CD4-positive, alpha-beta T cell treated with Interleukin-4 for 4 hours (primary cell): ENCODE measurements around the gene PATJ.
"Not testable (repeated sequence)": the region's sequence is repeated elsewhere in the genome, so short reads cannot be mapped to it uniquely, and the experiment has no call there.

Experiments
- DNase-seq: peaks from one replicate; pipeline ENCODE4 v3.0.0-alpha.2; 2020

Gene PATJ

DNA sequence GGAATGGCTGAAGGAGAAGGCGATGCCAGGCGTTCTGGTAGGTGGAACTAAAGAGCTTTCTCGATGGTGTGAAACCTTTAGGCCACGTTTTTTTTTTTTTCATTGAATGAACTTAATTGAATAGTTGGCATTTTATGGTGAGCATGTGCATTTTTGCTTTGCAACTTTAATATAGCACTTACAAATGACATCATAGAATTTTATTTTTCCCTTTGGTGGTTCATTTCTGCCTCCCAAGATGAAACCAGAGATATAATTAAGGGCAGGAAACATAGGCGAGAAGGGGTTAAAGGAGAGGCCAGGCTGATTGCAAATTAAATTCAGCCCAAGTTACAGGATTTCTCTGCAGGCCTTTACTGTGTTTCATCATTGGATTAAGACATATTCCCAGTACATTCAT is 366.8 kb downstream of the PATJ start:
- no peak for DNase-seq

GRCh38 chr1:62110198-62110817 is 368.0 kb downstream of the PATJ start:
- no peak for DNase-seq

DNA sequence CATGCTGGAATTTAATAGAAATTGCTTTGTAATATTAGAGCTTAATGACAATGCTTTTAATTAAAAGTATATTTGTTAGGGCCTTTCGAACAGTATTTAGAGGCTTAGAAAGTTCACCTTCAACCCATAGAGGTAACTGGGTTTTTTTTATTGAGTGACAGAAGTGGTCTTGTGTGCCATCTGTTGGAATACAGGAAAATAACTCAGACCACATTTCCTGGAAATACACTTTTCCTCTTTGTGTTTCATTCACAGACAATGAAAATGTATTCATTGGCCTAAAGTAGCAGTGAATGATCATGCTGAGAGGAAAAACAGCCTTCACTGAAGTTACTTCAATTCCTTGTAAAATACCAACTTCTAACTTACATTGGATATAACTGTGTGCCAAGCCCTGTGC is 368.8 kb downstream of the PATJ start:
- no peak for DNase-seq

DNA sequence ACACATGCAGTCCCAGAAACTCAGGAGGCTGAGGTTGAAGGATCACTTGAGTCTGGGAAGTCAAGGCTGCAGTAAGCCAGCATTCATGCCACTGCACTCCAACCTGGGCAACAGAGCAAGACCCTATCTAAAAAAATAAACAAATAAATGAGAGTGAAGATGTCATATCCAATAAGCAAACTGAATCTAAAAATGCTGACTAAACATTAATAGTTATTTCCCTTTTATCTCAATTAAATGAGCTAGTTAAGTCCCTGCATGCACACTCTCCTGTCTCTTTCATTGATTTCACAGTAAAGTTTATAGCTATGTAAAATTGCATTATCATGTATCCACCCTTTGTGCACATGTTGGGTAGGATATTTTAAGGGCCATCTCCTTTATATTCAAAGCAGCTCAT is 371.2 kb downstream of the PATJ start:
- no peak for DNase-seq

- DNase-seq = no peak
These were observed 374.9 kb downstream of the PATJ start for GRCh38 chr1:62117018-62117750.

- no peak for DNase-seq
These were observed 384.5 kb downstream of the PATJ start for GRCh38 chr1:62126579-62127290.

DNA sequence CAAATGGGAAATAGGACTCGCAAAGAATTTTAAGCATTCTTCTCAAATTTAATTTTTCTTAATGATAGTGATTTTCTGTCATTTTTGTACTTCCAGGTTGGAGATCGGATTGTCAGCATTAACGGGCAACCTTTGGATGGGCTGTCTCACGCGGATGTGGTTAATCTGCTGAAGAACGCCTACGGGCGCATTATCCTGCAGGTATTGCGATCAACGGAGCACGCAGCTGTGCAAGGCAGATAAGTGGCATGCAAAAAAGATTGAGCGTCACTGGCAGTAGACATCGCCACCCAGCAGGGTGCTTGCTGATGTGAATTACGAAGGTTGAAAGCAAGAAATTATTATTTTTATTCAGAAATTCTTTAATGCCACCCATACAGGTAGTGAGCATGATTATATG is 386.5 kb downstream of the PATJ start:
- DNase-seq = no peak

DNA sequence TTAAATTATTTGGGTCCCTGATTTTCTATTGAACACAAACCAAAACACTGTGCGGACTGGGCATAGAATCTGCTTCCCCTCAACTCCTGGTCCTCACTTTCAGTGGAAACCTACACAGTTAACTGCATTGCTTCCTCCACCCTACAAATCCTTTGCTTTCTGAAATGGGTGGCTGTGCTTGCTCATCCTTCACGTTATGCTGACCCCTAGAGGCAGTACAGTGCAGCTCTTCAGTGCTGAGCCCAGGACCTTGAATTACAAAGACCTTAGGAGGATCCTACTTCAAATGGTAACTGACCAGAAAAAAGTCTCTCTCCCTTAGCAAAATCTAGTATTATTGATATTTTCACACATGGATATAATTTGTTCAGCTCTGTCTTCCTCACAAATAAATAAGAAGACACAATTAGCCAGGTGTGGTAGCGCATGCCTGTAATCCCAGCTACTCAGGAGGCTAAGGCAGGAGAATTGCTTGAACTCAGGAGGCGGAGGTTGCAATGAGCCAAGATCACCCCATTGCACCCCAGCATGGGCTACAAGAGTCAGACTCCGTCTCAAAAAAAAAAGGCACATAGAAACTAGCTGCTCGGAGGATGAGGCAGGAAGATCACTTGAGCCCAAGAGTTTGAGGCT is 388.9 kb downstream of the PATJ start:
- no peak for DNase-seq

DNA sequence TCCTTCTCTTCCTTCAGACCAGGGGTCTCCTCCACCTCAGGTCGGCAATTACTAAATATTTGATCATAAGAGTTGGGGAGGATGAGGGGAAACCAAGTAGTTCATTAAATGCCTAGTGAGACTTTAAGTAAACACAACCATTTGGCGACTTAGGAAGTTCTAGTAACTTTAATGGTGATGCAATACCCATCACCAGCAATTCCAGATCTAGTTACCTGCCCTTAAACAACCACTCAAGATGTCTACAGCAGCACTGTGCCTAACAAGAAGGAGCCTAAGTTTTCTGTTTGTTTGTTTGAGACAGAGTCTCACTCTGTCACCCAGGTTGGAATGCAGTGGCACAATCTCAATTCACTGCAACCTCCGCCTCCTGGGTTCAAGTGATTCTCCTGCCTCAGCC is 395.7 kb downstream of the PATJ start:
- no peak for DNase-seq

DNA sequence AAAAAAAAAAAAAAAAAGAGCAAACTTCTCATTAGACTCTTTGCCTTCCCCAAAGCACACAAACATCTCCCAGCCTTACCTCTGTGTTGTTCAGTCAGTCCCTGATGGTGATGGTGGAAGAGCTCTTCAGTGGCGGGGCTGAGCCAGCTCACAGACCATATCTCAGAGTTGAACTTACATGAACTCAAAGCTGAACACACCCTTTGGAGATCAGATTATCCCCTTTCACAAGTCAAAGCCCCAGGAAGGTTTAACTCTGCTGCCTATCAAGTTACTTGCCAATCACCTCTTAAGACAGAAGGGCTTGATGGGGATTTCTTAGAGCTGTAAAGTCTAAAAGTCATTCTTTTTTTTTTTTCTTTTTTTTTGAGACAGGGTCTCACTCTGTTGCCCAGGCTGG is 397.1 kb downstream of the PATJ start:
- no peak for DNase-seq

DNA sequence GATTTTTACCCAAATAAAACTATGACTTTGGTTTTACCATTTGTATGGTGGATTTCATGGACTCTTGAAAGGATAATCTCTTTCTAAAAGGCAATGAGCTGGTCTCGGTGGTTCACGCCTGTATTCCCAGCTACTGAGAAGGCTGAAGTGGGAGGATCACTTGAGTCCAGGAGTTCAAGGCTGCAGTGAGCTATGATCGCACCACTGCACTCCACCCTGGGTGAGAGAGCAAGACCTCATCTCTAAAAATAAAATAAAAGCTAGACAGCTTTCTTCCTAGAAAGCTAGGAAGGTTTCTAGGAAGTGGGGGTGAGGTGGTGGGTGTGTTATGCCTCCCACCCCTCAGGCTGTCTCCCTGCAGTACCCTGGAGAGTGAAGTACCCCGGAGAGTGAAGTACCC is 398.4 kb downstream of the PATJ start:
- DNase-seq = no peak

GRCh38 chr1:62142496-62142895 is 400.2 kb downstream of the PATJ start:
- DNase-seq = no peak

DNA sequence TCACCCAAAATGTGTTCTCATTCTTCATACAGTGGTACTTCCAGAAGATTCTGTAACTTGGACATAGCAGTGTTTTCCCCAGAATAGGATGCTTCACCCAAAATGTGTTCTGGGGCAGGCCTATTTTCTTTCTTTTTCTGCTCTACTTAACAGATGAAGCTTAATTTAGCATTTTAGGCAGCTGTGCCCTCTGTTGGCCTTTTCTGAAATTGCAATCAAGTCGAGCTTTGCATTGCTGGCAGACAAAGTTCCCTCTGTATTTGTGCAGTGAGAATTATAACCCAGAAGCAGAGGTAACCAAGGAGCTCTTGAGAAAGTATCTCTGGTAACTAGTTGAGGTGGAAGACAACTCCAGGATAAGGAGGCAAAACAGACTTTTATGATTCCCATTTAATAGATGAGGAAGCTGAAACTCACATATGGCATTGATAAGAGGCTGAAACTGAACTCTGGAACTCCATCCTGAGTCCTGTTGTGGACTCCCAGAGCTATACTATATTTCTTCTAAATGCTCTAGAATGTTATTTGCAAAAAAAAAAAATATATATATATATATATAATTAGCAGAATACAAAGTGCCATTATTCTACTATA is 402.1 kb downstream of the PATJ start:
- DNase-seq = peak; percentile 41

GRCh38 chr1:62159940-62160348 is 417.7 kb downstream of the PATJ start:
- no peak for DNase-seq

- no peak for DNase-seq
These were observed 419.4 kb downstream of the PATJ start for GRCh38 chr1:62161711-62162110.

DNA sequence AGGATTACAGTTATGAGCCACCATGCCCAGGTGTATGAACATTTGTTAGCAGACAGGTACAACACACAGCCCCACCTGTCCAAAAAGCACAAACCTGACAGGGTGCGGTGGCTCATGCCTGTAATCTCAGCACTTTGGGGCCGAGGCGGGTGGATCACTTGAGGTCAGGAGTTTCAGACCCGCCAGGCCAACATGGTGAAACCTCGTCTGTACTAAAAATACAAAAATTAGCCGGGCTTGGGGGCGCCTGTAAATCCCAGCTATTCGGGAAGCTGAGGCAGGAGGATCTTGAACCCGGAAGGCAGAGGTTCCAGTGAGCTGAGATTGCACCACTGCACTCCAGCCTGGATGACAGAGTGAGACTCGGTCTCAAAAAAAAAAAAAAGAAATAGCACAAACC is 428.1 kb downstream of the PATJ start:
- DNase-seq = not testable (repeated sequence)

- DNase-seq = peak; percentile 23
These were observed 433.4 kb downstream of the PATJ start for GRCh38 chr1:62175568-62176179.

DNA sequence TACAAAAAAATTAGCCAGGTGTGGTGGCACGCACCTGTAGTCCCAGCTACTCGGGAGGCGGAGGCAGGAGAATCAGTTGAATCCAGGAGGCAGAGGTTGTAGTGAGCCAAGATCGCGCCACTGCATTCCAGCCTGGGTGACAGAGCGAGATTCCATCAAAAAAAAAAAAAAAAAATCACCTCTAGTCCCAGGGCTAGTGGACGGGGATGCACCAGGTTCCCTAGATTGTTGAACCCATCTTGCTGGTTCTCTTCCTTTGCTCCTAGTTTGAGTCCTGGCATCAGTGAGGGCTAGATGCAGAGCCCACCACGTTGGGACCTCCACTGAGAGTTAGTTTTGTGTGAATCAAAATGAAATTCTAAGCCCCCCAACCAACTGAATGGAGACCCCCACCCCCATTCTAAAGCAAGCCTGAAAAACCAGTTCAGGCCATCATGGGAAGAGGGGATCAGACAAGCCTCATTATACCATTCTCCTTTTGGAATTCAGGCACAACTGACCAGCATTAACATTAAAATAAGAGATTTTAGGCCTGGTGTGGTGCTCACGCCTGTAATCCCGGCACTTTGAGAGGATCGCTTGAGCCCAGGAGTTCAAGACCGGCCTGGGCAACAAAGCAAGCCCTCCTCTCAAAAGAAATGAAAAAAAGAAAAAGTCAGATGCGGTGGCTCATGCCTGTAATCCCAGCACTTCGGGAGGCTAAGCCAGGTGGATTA is 434.5 kb downstream of the PATJ start:
- DNase-seq = no peak

GRCh38 chr1:62177621-62178020 is 435.3 kb downstream of the PATJ start:
- DNase-seq = no peak

DNA sequence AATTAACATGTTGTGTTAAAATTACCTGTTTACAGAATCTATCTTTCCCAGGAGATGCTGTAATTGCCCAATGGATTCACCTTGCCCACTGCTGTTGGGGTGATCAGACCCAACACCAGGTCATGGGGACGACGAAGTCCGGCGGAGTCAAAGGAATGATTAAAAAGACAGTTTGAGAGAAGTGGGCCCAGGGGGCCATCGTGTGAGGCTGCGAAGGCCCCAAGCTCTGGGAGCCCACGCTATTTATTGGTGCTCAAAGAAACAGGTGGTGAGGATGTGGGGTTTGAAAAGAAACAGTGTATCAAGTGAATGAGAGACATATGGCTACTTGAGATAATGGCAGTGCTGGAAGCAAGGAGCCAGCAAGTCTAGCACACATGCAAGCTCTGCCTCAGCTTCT is 436.1 kb downstream of the PATJ start:
- DNase-seq = no peak

DNA sequence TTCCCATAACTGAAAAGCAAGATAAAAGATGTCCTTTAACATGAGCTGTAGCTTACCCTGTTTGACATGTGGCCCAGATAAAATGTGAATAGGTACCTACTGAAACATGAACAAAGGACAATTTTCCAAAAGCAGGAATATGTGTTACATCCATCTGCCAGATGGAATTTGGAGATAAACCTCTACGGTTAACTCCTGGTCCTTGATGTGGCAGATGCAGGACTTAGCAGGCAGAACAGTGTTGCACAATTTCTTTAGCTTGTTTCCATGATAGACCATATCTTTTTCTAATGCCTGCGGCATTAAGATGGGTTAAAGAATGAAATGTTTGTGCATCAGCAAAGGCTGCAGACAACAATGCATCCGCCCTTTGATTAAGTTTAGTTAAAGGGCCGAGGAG is 437.8 kb downstream of the PATJ start:
- not testable (repeated sequence) for DNase-seq

DNA sequence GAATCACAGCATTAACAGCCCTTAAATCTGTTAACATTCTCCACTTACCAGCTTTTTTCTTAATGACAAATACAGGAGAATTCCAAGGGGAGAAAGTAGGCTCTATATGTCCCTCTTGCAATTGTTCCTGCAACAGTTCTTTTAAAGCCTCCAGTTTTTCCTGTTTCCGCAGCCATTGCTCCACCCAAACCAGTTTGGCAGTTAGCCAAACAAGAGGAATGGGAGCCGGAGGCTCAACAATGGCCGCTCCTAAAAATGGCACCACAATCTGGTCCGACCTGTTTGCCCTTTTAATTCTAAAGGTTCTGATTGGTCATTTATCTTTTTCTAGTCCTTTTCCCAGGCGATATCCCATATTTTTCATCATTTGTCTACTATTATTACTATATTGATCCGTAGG is 438.4 kb downstream of the PATJ start:
- no peak for DNase-seq
